Measurements from ENCODE around the gene KCTD15. TPM values are rescaled to one million over a fixed set of nuclear protein-coding genes. Genes with fewer than 3 reads are reported as not detected.

KCTD15 gene
- total and polyA plus RNA-seq, 2 donors (not counting 3 experiments of a cell fraction or from before 2014, with no cell fraction given) = 49.5 to 51.8 TPM

DNA sequence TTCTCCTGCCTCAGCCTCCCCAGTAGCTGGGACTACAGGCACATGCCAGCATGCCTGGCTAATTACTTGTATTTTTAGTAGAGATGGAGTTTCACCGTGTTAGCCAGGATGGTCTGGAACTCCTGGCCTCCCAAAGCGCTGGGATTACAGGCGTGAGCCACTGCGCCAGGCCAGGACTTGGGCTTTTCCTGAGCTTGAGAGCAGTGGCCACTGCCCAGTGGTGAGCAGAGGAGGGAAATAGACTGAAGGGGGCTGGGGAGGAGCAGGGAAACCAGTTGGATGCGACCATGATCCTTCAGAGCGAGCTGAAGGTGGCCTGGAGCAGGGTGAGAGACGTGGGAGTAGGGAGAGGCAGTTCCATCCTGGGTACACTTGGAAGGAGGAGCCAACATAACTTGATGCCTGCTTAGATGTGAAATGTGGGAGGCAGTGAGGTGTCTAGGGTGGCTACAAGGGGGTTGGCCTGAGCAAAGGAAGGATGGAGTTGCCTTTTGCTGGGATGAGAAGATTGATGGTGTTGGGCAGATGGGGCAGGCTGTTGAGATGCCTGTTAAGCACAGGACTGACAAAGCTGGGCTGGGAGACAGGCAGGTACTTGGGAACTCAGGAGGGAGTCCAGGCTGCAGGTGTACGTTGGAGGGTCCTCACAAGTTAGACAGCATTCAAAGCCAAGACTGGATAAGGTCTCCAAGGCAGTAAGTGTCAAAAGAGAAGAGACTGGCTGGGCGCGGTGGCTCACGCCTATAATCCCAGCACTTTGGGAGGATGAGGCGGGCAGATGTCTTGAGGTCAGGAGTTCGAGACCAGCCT is 31.8 kb downstream of the KCTD15 start:
- Histone ChIP-seq H3K9me3 (replicated peaks; ENCODE audit: control insufficient read depth, insufficient read depth, low read length) (no peaks in the 10 kb centered on the region), H3K9ac (replicated peaks; ENCODE audit: extremely low read depth, insufficient read depth, low read length) (no peak overlapping the region), H3K27me3 (ENCODE audit: control insufficient read depth in 2 of 2, insufficient read depth in 2 of 2, low read length in 2 of 2) (no peaks in the 10 kb centered on the region), H3K4me2 (ENCODE audit: insufficient read depth, low read length) (no peak overlapping the region), H3K9me1 (replicated peaks; ENCODE audit: control insufficient read depth, extremely low read depth, insufficient read depth, low read length) (no peaks in the 10 kb centered on the region), H3K4me3 (replicated peaks in 1 of 3; ENCODE audit: insufficient read depth in 1 of 3, low read depth in 1 of 3, low read length in 3 of 3) (no peak overlapping the region), H3K79me2 (ENCODE audit: control insufficient read depth, insufficient read depth, low read length) (no peaks in the 10 kb centered on the region), H3K36me3 (ENCODE audit: control insufficient read depth in 2 of 2, extremely low read depth in 1 of 2, insufficient read depth in 2 of 2, low read length in 2 of 2) (no peaks in the 10 kb centered on the region), H4K20me1 (replicated peaks; ENCODE audit: control insufficient read depth, extremely low read depth, insufficient read depth, low read length) (no peaks in the 10 kb centered on the region), H3K27ac (ENCODE audit: insufficient read depth, low read depth, low read length) (no peak overlapping the region), H2AFZ (ENCODE audit: low read depth, low read length) (no peak overlapping the region), H3K4me1 (ENCODE audit: control insufficient read depth, extremely low read depth, insufficient read depth, low read length) (no peaks in the 10 kb centered on the region)
- POLR2A ChIA-PET = no interaction called here
- FAIRE-seq (no peak), DNase-seq (ENCODE audit: low read depth, low spot score) (no peak)
- no TSS peak for BruUV-seq (replicated peaks)
- dilution Hi-C loops (cut with MboI; ENCODE audit: extremely low pct_ligation_motif_present, low sequenced_read_pairs) = no loop called here
- intact Hi-C loops (cut with micrococcal nuclease) = no loop called here
- CTCF ChIA-PET = interaction anchor here (1.5 kb wide), 1 partner anchor 268 kb away, joined by 4 read pairs; no protein-coding TSS in a partner anchor
- TF ChIP-seq GATA2 (IDR thresholded peaks at IDR 0.05; ENCODE audit: insufficient read depth, insufficient read length, low read depth, low read length) (no peak), MYC (IDR thresholded peaks at IDR 0.05; ENCODE audit: low read depth, low read length) (no peak), EZH2 (IDR thresholded peaks at IDR 0.05; ENCODE audit: borderline replicate concordance, low read depth, low read length, severe bottlenecking) (no peak), JUN (IDR thresholded peaks at IDR 0.05; ENCODE audit: borderline replicate concordance, insufficient read depth, insufficient read length, low read depth) (no peak), POLR2A (IDR thresholded peaks at IDR 0.05; ENCODE audit: low read depth, low read length) (no peak), FOS (IDR thresholded peaks at IDR 0.05; ENCODE audit: borderline replicate concordance, insufficient read depth, low read length) (no peak)
- TF ChIP-seq, protein P1, sequence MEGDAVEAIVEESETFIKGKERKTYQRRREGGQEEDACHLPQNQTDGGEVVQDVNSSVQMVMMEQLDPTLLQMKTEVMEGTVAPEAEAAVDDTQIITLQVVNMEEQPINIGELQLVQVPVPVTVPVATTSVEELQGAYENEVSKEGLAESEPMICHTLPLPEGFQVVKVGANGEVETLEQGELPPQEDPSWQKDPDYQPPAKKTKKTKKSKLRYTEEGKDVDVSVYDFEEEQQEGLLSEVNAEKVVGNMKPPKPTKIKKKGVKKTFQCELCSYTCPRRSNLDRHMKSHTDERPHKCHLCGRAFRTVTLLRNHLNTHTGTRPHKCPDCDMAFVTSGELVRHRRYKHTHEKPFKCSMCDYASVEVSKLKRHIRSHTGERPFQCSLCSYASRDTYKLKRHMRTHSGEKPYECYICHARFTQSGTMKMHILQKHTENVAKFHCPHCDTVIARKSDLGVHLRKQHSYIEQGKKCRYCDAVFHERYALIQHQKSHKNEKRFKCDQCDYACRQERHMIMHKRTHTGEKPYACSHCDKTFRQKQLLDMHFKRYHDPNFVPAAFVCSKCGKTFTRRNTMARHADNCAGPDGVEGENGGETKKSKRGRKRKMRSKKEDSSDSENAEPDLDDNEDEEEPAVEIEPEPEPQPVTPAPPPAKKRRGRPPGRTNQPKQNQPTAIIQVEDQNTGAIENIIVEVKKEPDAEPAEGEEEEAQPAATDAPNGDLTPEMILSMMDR (IDR thresholded peaks at IDR 0.05; ENCODE audit: extremely low read depth in 1 of 2, insufficient read depth in 1 of 2, low read depth in 1 of 2, low read length in 2 of 2) = no peak
- TF ChIP-seq, protein P2, sequence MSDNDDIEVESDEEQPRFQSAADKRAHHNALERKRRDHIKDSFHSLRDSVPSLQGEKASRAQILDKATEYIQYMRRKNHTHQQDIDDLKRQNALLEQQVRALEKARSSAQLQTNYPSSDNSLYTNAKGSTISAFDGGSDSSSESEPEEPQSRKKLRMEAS (IDR thresholded peaks at IDR 0.05; ENCODE audit: insufficient read depth, insufficient read length) = no peak
